GM23338 (cell line): Measurements from ENCODE around the gene COMMD3. TPM values are rescaled to one million over a fixed set of nuclear protein-coding genes. Genes with fewer than 3 reads are reported as not detected.

Experiments
- ATAC-seq: fragments of 200-7000 bp; cut with Tn5 transposase; 3 replicates; pipeline ENCODE4 v1.9.1; 2020
- DNase-seq: peaks from one replicate; pipeline ENCODE4 v3.0.0-alpha.2; 2015; ENCODE audit warnings: low spot score
- H2AFZ ChIP-seq: fragments of 200-600 bp; sonication (generic); 2 replicates; pipeline ENCODE4 v1.8.0; 2016; ENCODE audit warnings: antibody characterized with exemption, mild to moderate bottlenecking, moderate library complexity
- H3F3A ChIP-seq: fragments of 200-600 bp; sonication (generic); replicated peaks from 2 replicates; pipeline ENCODE4 v1.8.0; 2017; ENCODE audit warnings: antibody characterized with exemption, mixed run types, low read depth
- H3K27ac ChIP-seq: fragments of 200-600 bp; sonication (generic); 2 replicates; pipeline ENCODE4 v1.6.1; 2016; ENCODE audit warnings: low read depth
- H3K27me3 ChIP-seq: fragments of 200-600 bp; sonication (generic); 2 replicates; pipeline ENCODE4 v1.8.0; 2016; ENCODE audit warnings: mild to moderate bottlenecking, mixed run types, moderate library complexity; ENCODE audit not compliant: insufficient read depth
- H3K36me3 ChIP-seq: fragments of 200-600 bp; sonication (generic); 2 replicates; pipeline ENCODE4 v1.8.0; 2016; ENCODE audit warnings: mild to moderate bottlenecking; ENCODE audit not compliant: insufficient read depth
- H3K4me1 ChIP-seq: fragments of 200-600 bp; sonication (generic); 2 replicates; pipeline ENCODE4 v1.8.0; 2016; ENCODE audit warnings: mild to moderate bottlenecking, moderate library complexity; ENCODE audit not compliant: insufficient read depth
- H3K4me2 ChIP-seq: fragments of 200-600 bp; sonication (generic); 2 replicates; pipeline ENCODE4 v1.7.1; 2017; ENCODE audit warnings: mixed run types
- H3K4me3 ChIP-seq: fragments of 200-600 bp; sonication (generic); 2 replicates; pipeline ENCODE4 v1.6.1; 2016; ENCODE audit warnings: mixed run types
- H3K79me2 ChIP-seq: fragments of 200-600 bp; sonication (generic); replicated peaks from 2 replicates; pipeline ENCODE4 v1.8.0; 2017; ENCODE audit warnings: mild to moderate bottlenecking; ENCODE audit not compliant: insufficient read depth
- H3K9me2 ChIP-seq: fragments of 200-600 bp; sonication (generic); 2 replicates; pipeline ENCODE4 v1.8.0; 2017; ENCODE audit not compliant: insufficient read depth
- H4K20me1 ChIP-seq: fragments of 200-600 bp; sonication (generic); replicated peaks from 2 replicates; pipeline ENCODE4 v1.8.0; 2017; ENCODE audit warnings: mild to moderate bottlenecking; ENCODE audit not compliant: insufficient read depth
- H3K27ac Mint-ChIP-seq: 2 replicates; pipeline ENCODE4 v1.8.0; 2020; ENCODE audit warnings: inconsistent platforms, mild to moderate bottlenecking, moderate library complexity, mixed read lengths
- H3K27me3 Mint-ChIP-seq: 3 replicates; pipeline ENCODE4 v1.8.0; 2022; ENCODE audit warnings: low read depth, mild to moderate bottlenecking, moderate library complexity, mixed read lengths, inconsistent platforms; ENCODE audit not compliant: insufficient read depth, poor library complexity
- H3K36me3 Mint-ChIP-seq: 3 replicates; pipeline ENCODE4 v1.8.0; 2021; ENCODE audit warnings: low read depth, mild to moderate bottlenecking, inconsistent platforms, moderate library complexity, mixed read lengths
- H3K4me1 Mint-ChIP-seq: 3 replicates; pipeline ENCODE4 v1.8.0; 2020; ENCODE audit warnings: mild to moderate bottlenecking, inconsistent platforms, mixed read lengths
- H3K4me3 Mint-ChIP-seq: 3 replicates; pipeline ENCODE4 v1.8.0; 2021; ENCODE audit warnings: moderate library complexity, mild to moderate bottlenecking, inconsistent platforms, mixed read lengths
- H3K9me3 Mint-ChIP-seq: 3 replicates; pipeline ENCODE4 v1.8.0; 2020; ENCODE audit warnings: moderate library complexity, mild to moderate bottlenecking, inconsistent platforms, mixed read lengths
- EZH2 ChIP-seq: fragments of 200-600 bp; sonication (generic); IDR thresholded peaks from one replicate; pipeline ENCODE4 v1.8.0; 2017; ENCODE audit warnings: antibody characterized with exemption, mild to moderate bottlenecking, low read depth; ENCODE audit not compliant: unreplicated experiment
- EZH2phosphoT487 ChIP-seq: fragments of 200-600 bp; sonication (generic); IDR thresholded peaks from one replicate; pipeline ENCODE4 v1.8.1; 2018; ENCODE audit warnings: antibody characterized with exemption; ENCODE audit not compliant: unreplicated experiment
- JUNB ChIP-seq: IDR thresholded peaks from one replicate; pipeline ENCODE4 v1.6.1; 2016; ENCODE audit warnings: antibody characterized with exemption; ENCODE audit not compliant: unreplicated experiment
- POLR2AphosphoS5 ChIP-seq: IDR thresholded peaks from 2 replicates; pipeline ENCODE4 v1.6.1; 2016; ENCODE audit warnings: antibody characterized with exemption, low read depth
- STAT1 ChIP-seq: IDR thresholded peaks from one replicate; pipeline ENCODE4 v1.6.1; 2016; ENCODE audit warnings: antibody characterized with exemption; ENCODE audit not compliant: unreplicated experiment
- ZNF114 ChIP-seq: fragments of 250-450 bp; sonication (Bioruptor Pico); IDR thresholded peaks from 2 replicates; pipeline ENCODE4 v1.5.0; 2020; ENCODE audit warnings: mild to moderate bottlenecking, moderate library complexity
- polyA plus RNA-seq: library from polyadenylated mRNA; unstranded; fragments of >200 nt; fragmentation: Nextera tagmentation; extraction: Ambion mirVana; gene quantifications from 2 replicates; pipeline ENCODE4 v1.2.1, GENCODE V29; 2016
- total RNA-seq: library from RNA; depleted of rRNA; stranded (reverse); fragments of >200 nt; shearing (Covaris generic); gene quantifications from 2 replicates; pipeline ENCODE4 v1.2.3, GENCODE V29; 2014
- TF ChIP-seq, protein P1 (sequence below): IDR thresholded peaks from 2 replicates; pipeline ENCODE4 v1.6.1; 2016; ENCODE audit warnings: antibody characterized with exemption
- TF ChIP-seq, protein P2 (sequence below), 2 experiments: fragments of 200-600 bp in 1 of 2; sonication (generic) in 1 of 2; conservative IDR thresholded peaks; 2 replicates each; pipeline versions ENCODE4 v1.5.1 to v1.6.1; 2016 to 2017; ENCODE audit warnings: antibody characterized with exemption in 2 of 2, low read depth in 2 of 2, mild to moderate bottlenecking in 2 of 2, moderate library complexity in 1 of 2
- TF ChIP-seq, protein P3 (sequence below): fragments of 250-450 bp; sonication (Bioruptor Pico); IDR thresholded peaks from 2 replicates; pipeline ENCODE4 v1.5.0; 2020; ENCODE audit warnings: mild to moderate bottlenecking, moderate library complexity

Gene COMMD3
- total and polyA plus RNA-seq, 2 experiments from 2014 or later: 1.1 to 5.2 TPM

DNA sequence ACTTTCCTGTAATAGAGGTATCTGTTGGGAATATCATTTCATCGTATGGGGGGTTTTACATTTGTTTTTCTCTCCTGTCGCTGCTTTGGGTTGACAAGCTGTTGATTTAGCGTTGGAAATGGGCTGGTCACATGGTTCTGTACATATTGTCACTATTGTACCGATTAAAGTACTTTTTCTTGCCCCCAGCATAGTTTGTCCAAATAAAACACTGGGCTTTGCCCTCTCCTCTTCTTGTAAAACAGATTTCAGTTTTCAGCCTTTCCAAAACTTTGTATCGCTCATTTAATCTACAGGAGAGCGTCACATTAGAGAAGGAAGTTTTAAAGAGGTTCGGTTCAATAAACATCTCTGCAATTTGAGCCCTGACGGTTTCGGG lies 8.7 kb downstream of the COMMD3 start:
- Histone ChIP-seq H3K4me2 (peak overlapping the region; percentile 82), H3K27me3 (peaks cover 81% of the 10 kb centered on the region), H3K27ac (no peak overlapping the region), H3K4me3 (peak overlapping the region; percentile 55), H3K36me3 (no peaks in the 10 kb centered on the region), H3K4me1 (peaks cover 61% of the 10 kb centered on the region), H4K20me1 (peaks cover 6% of the 10 kb centered on the region), H3F3A (peaks cover 22% of the 10 kb centered on the region), H3K9me2 (no peaks in the 10 kb centered on the region), H2AFZ (no peak overlapping the region), H3K79me2 (0 out of 2 replicates have a peak, but pooled peaks cover 4% of the 10 kb centered on the region)
- ATAC-seq (no peak), DNase-seq (no peak)
- Mint-ChIP-seq H3K27ac (no peak overlapping the region), H3K4me1 (peaks cover 41% of the 10 kb centered on the region), H3K36me3 (peaks cover 3% of the 10 kb centered on the region; the same call in 2 of the 3 replicates), H3K9me3 (peaks cover 7% of the 10 kb centered on the region), H3K27me3 (peaks cover 75% of the 10 kb centered on the region), H3K4me3 (peak overlapping the region; percentile 64)
- no peak for TF ChIP-seq ZNF114 (CRISPR knock-in tag)
- TF ChIP-seq, protein P1, sequence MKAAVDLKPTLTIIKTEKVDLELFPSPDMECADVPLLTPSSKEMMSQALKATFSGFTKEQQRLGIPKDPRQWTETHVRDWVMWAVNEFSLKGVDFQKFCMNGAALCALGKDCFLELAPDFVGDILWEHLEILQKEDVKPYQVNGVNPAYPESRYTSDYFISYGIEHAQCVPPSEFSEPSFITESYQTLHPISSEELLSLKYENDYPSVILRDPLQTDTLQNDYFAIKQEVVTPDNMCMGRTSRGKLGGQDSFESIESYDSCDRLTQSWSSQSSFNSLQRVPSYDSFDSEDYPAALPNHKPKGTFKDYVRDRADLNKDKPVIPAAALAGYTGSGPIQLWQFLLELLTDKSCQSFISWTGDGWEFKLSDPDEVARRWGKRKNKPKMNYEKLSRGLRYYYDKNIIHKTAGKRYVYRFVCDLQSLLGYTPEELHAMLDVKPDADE: no peak
- peak; percentile 82 for TF ChIP-seq EZH2

DNA sequence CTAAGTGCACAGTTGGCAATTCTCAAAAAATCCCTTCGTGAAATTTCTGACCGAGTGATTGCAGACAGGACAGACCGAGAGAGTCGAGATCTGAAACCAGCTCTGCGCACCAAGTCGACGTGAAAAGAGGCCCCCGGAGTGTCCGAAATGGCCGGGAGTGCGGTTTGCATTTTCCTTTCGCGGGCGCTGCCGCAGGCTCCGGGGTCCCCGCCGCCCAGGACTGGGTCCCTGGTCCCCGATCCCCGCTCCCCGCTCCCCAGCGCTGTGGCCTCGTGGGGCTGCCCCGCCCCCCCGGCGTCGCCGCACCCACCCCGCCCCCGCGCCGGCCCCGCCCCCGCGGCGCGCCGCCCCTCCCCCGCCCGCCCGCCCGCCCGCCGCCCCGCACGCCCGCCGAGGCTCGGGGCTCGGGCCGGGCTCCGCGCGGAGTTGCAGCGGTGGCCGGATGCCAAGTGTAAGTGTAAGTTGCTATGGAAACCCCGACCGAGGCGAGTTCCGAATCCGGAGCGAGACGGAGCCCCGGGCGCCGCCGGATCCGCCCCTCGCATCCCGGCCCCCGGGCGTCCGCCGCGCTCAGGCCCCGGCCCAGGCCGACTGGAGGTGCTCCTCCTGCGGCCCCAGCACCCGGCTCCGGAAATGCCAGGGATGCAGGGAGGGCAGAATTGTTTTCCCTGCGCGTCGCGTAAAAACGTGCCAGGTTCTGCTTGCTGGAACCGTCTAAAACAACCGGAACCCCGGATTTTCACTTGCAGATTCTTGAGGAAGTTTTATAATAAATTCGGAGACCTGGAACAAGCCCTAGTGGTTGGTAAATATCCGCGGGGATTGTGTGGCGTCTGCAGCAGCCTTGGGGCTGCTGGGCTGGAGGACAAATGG lies 9.3 kb downstream of the COMMD3 start:
- peaks cover 57% of the 10 kb centered on the region for H3K4me1 ChIP-seq
- Mint-ChIP-seq H3K27me3 (peaks cover 73% of the 10 kb centered on the region), H3K27ac (no peak overlapping the region), H3K9me3 (peaks cover 4% of the 10 kb centered on the region; the same call in 2 of the 3 replicates), H3K4me3 (peak overlapping the region; percentile 71), H3K36me3 (no peaks in the 10 kb centered on the region; the same call in 2 of the 3 replicates), H3K4me1 (peaks cover 37% of the 10 kb centered on the region)
- H3K4me3 ChIP-seq: peak overlapping the region; percentile 55
- ATAC-seq (peak; percentile 80), DNase-seq (peak; percentile 95)
- peaks cover 83% of the 10 kb centered on the region for H3K27me3 ChIP-seq
- H3K4me2 ChIP-seq: peak overlapping the region; percentile 82
- H2AFZ ChIP-seq: no peak overlapping the region
- H3F3A ChIP-seq: peaks cover 19% of the 10 kb centered on the region; the same call in 1 of the 2 replicates
- no peak overlapping the region for H3K27ac ChIP-seq
- H3K9me2 ChIP-seq: no peaks in the 10 kb centered on the region
- H4K20me1 ChIP-seq: peaks cover 10% of the 10 kb centered on the region; the same call in 1 of the 2 replicates
- no peaks in the 10 kb centered on the region for H3K36me3 ChIP-seq
- 0 out of 2 replicates have a peak, but pooled peaks cover 4% of the 10 kb centered on the region for H3K79me2 ChIP-seq
- TF ChIP-seq POLR2AphosphoS5 (no peak), EZH2phosphoT487 (no peak), JUNB (no peak), ZNF114 (CRISPR knock-in tag) (no peak), STAT1 (no peak), EZH2 (no peak)
- TF ChIP-seq, protein P2, sequence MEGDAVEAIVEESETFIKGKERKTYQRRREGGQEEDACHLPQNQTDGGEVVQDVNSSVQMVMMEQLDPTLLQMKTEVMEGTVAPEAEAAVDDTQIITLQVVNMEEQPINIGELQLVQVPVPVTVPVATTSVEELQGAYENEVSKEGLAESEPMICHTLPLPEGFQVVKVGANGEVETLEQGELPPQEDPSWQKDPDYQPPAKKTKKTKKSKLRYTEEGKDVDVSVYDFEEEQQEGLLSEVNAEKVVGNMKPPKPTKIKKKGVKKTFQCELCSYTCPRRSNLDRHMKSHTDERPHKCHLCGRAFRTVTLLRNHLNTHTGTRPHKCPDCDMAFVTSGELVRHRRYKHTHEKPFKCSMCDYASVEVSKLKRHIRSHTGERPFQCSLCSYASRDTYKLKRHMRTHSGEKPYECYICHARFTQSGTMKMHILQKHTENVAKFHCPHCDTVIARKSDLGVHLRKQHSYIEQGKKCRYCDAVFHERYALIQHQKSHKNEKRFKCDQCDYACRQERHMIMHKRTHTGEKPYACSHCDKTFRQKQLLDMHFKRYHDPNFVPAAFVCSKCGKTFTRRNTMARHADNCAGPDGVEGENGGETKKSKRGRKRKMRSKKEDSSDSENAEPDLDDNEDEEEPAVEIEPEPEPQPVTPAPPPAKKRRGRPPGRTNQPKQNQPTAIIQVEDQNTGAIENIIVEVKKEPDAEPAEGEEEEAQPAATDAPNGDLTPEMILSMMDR (conservative IDR thresholded peaks at IDR 0.05; ENCODE audit: low read depth in 2 of 2): no peak
- TF ChIP-seq, protein P1: no peak
- TF ChIP-seq, protein P3, sequence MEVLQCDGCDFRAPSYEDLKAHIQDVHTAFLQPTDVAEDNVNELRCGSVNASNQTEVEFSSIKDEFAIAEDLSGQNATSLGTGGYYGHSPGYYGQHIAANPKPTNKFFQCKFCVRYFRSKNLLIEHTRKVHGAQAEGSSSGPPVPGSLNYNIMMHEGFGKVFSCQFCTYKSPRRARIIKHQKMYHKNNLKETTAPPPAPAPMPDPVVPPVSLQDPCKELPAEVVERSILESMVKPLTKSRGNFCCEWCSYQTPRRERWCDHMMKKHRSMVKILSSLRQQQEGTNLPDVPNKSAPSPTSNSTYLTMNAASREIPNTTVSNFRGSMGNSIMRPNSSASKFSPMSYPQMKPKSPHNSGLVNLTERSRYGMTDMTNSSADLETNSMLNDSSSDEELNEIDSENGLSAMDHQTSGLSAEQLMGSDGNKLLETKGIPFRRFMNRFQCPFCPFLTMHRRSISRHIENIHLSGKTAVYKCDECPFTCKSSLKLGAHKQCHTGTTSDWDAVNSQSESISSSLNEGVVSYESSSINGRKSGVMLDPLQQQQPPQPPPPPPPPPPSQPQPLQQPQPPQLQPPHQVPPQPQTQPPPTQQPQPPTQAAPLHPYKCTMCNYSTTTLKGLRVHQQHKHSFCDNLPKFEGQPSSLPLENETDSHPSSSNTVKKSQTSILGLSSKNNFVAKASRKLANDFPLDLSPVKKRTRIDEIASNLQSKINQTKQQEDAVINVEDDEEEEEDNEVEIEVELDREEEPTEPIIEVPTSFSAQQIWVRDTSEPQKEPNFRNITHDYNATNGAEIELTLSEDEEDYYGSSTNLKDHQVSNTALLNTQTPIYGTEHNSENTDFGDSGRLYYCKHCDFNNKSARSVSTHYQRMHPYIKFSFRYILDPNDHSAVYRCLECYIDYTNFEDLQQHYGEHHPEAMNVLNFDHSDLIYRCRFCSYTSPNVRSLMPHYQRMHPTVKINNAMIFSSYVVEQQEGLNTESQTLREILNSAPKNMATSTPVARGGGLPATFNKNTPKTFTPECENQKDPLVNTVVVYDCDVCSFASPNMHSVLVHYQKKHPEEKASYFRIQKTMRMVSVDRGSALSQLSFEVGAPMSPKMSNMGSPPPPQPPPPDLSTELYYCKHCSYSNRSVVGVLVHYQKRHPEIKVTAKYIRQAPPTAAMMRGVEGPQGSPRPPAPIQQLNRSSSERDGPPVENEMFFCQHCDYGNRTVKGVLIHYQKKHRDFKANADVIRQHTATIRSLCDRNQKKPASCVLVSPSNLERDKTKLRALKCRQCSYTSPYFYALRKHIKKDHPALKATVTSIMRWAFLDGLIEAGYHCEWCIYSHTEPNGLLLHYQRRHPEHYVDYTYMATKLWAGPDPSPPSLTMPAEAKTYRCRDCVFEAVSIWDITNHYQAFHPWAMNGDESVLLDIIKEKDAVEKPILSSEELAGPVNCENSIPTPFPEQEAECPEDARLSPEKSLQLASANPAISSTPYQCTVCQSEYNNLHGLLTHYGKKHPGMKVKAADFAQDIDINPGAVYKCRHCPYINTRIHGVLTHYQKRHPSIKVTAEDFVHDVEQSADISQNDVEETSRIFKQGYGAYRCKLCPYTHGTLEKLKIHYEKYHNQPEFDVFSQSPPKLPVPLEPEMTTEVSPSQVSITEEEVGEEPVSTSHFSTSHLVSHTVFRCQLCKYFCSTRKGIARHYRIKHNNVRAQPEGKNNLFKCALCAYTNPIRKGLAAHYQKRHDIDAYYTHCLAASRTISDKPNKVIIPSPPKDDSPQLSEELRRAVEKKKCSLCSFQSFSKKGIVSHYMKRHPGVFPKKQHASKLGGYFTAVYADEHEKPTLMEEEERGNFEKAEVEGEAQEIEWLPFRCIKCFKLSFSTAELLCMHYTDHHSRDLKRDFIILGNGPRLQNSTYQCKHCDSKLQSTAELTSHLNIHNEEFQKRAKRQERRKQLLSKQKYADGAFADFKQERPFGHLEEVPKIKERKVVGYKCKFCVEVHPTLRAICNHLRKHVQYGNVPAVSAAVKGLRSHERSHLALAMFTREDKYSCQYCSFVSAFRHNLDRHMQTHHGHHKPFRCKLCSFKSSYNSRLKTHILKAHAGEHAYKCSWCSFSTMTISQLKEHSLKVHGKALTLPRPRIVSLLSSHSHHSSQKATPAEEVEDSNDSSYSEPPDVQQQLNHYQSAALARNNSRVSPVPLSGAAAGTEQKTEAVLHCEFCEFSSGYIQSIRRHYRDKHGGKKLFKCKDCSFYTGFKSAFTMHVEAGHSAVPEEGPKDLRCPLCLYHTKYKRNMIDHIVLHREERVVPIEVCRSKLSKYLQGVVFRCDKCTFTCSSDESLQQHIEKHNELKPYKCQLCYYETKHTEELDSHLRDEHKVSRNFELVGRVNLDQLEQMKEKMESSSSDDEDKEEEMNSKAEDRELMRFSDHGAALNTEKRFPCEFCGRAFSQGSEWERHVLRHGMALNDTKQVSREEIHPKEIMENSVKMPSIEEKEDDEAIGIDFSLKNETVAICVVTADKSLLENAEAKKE (CRISPR knock-in tag): no peak
